H9 (cell line): Measurements from ENCODE around the gene SNRPA1. TPM values are rescaled to one million over a fixed set of nuclear protein-coding genes. Genes with fewer than 3 reads are reported as not detected.

Experiments used
- DNase-seq: peaks from one replicate; pipeline ENCODE4 v3.0.0-alpha.2; 2017
- H2AFZ ChIP-seq: one replicate; pipeline ENCODE4 v1.6.1; 2013; ENCODE audit warnings: mild to moderate bottlenecking, low read length, control low read depth, moderate library complexity
- H2AK5ac ChIP-seq: 2 replicates; pipeline ENCODE4 v1.6.1; 2013; ENCODE audit warnings: low read length, control low read depth, mixed read lengths; ENCODE audit not compliant: insufficient read length
- H2BK120ac ChIP-seq: one replicate; pipeline ENCODE4 v1.6.1; 2013; ENCODE audit warnings: low read depth, mild to moderate bottlenecking, low read length, control low read depth, inconsistent platforms; ENCODE audit not compliant: poor library complexity, severe bottlenecking
- H2BK12ac ChIP-seq: 2 replicates; pipeline ENCODE4 v1.6.1; 2013; ENCODE audit warnings: low read length, control low read depth, mixed read lengths, low read depth; ENCODE audit not compliant: insufficient read length
- H2BK15ac ChIP-seq: 2 replicates; pipeline ENCODE4 v1.6.1; 2013; ENCODE audit warnings: low read depth, low read length, control low read depth
- H2BK20ac ChIP-seq: one replicate; pipeline ENCODE4 v1.6.1; 2013; ENCODE audit warnings: low read depth, mild to moderate bottlenecking, low read length, control low read depth, inconsistent platforms; ENCODE audit not compliant: poor library complexity, severe bottlenecking
- H2BK5ac ChIP-seq: 2 replicates; pipeline ENCODE4 v1.6.1; 2013; ENCODE audit warnings: low read length, control low read depth, mixed read lengths; ENCODE audit not compliant: insufficient read length
- H3K14ac ChIP-seq: 2 replicates; pipeline ENCODE4 v1.6.1; 2013; ENCODE audit warnings: low read length, control low read depth; ENCODE audit not compliant: insufficient read depth
- H3K18ac ChIP-seq: 2 replicates; pipeline ENCODE4 v1.6.1; 2013; ENCODE audit warnings: low read depth, mild to moderate bottlenecking, mixed read lengths, low read length, control low read depth; ENCODE audit not compliant: insufficient read length
- H3K23ac ChIP-seq: 2 replicates; pipeline ENCODE4 v1.6.1; 2013; ENCODE audit warnings: low read length, control low read depth, mixed read lengths, low read depth; ENCODE audit not compliant: insufficient read length
- H3K23me2 ChIP-seq: 2 replicates; pipeline ENCODE4 v1.6.1; 2013; ENCODE audit warnings: low read depth, mild to moderate bottlenecking, mixed read lengths, low read length, control low read depth; ENCODE audit not compliant: insufficient read length, poor library complexity, severe bottlenecking
- H3K27ac ChIP-seq: 2 replicates; pipeline ENCODE4 v1.5.1; 2013; ENCODE audit warnings: low read length, control low read depth, mixed read lengths, low read depth; ENCODE audit not compliant: insufficient read length
- H3K27me3 ChIP-seq: 2 replicates; pipeline ENCODE4 v1.6.1; 2013; ENCODE audit warnings: low read length, control low read depth, inconsistent platforms; ENCODE audit not compliant: insufficient read depth
- H3K4ac ChIP-seq: 2 replicates; pipeline ENCODE4 v1.6.1; 2013; ENCODE audit warnings: low read depth, mild to moderate bottlenecking, control low read depth, inconsistent platforms, low read length, moderate library complexity
- H3K4me1 ChIP-seq: 2 replicates; pipeline ENCODE4 v1.6.1; 2013; ENCODE audit warnings: low read length, control low read depth, inconsistent platforms; ENCODE audit not compliant: insufficient read depth
- H3K4me2 ChIP-seq: 2 replicates; pipeline ENCODE4 v1.6.1; 2013; ENCODE audit warnings: low read length, control low read depth, mixed read lengths; ENCODE audit not compliant: insufficient read length, insufficient read depth
- H3K56ac ChIP-seq: 2 replicates; pipeline ENCODE4 v1.6.1; 2013; ENCODE audit warnings: low read depth, mild to moderate bottlenecking, mixed read lengths, low read length, control low read depth; ENCODE audit not compliant: insufficient read length
- H3K79me1 ChIP-seq: 2 replicates; pipeline ENCODE4 v1.6.1; 2013; ENCODE audit warnings: low read depth, mild to moderate bottlenecking, moderate library complexity, low read length, control low read depth, inconsistent platforms; ENCODE audit not compliant: insufficient read depth, poor library complexity, severe bottlenecking
- H3K79me2 ChIP-seq: 2 replicates; pipeline ENCODE4 v1.6.1; 2013; ENCODE audit warnings: low read length, control low read depth, inconsistent platforms; ENCODE audit not compliant: insufficient read depth
- H3K9ac ChIP-seq: 2 replicates; pipeline ENCODE4 v1.6.1; 2013; ENCODE audit warnings: low read length, control low read depth, mixed read lengths; ENCODE audit not compliant: insufficient read length; ENCODE audit errors: extremely low read depth
- H3K9me3 ChIP-seq: one replicate; pipeline ENCODE4 v1.6.1; 2013; ENCODE audit warnings: low read depth, low read length, inconsistent platforms; ENCODE audit not compliant: control insufficient read depth
- H3T11ph ChIP-seq: one replicate; pipeline ENCODE4 v1.6.1; 2013; ENCODE audit warnings: mild to moderate bottlenecking, low read length, control low read depth, inconsistent platforms
- H4K20me1 ChIP-seq: one replicate; pipeline ENCODE4 v1.6.1; 2013; ENCODE audit not compliant: control insufficient read depth, insufficient read length, insufficient read depth
- H4K5ac ChIP-seq: 2 replicates; pipeline ENCODE4 v1.6.1; 2013; ENCODE audit warnings: low read depth, mild to moderate bottlenecking, mixed read lengths, low read length, control low read depth; ENCODE audit not compliant: insufficient read length
- H4K8ac ChIP-seq: replicated peaks from 2 replicates; pipeline ENCODE4 v1.6.1; 2013; ENCODE audit warnings: low read length, control low read depth, mixed read lengths, low read depth; ENCODE audit not compliant: insufficient read length
- H4K91ac ChIP-seq: 2 replicates; pipeline ENCODE4 v1.6.1; 2013; ENCODE audit warnings: low read depth, mild to moderate bottlenecking, moderate library complexity, mixed read lengths, low read length, control low read depth; ENCODE audit not compliant: insufficient read length
- H3K27ac Mint-ChIP-seq, 3 experiments: 2 replicates in 2 of 3; 3 replicates in 1 of 3; pipeline ENCODE4 v1.8.0; 2020 to 2021; ENCODE audit warnings: mixed read lengths in 3 of 3, mild to moderate bottlenecking in 1 of 3, moderate library complexity in 1 of 3
- H3K27me3 Mint-ChIP-seq: 2 replicates; pipeline ENCODE4 v1.8.0; 2021; ENCODE audit warnings: low read depth, mild to moderate bottlenecking, moderate library complexity, mixed read lengths
- H3K36me3 Mint-ChIP-seq, 3 experiments: 2 replicates in 2 of 3; 3 replicates in 1 of 3; pipeline ENCODE4 v1.8.0; 2020 to 2021; ENCODE audit warnings: low read depth in 3 of 3, mixed read lengths in 3 of 3; ENCODE audit not compliant: insufficient read depth in 1 of 3
- H3K4me1 Mint-ChIP-seq, 2 experiments: 2 replicates each; pipeline ENCODE4 v1.8.0; 2020; ENCODE audit warnings: mixed read lengths in 2 of 2
- H3K4me3 Mint-ChIP-seq, 2 experiments: 2 replicates in 1 of 2; 3 replicates in 1 of 2; pipeline ENCODE4 v1.8.0; 2020 to 2021; ENCODE audit warnings: mild to moderate bottlenecking in 2 of 2, mixed read lengths in 2 of 2, moderate library complexity in 1 of 2
- H3K9me3 Mint-ChIP-seq, 2 experiments: 2 replicates in 1 of 2; 3 replicates in 1 of 2; pipeline ENCODE4 v1.8.0; 2020; ENCODE audit warnings: mild to moderate bottlenecking in 2 of 2, mixed read lengths in 2 of 2, moderate library complexity in 1 of 2
- WGBS: extraction: QIAGEN DNeasy Blood & Tissue Kit; methylation state at CpG from one replicate; pipeline ENCODE4 v1.1.7; 2013; ENCODE audit warnings: missing lambda C conversion rate, low lambda C conversion rate, mixed read lengths; ENCODE audit not compliant: insufficient read length; ENCODE audit errors: extremely low coverage; 5-methylcytosine and 5-hydroxymethylcytosine counted together
- total RNA-seq: library from RNA; stranded (reverse); gene quantifications from 2 replicates; pipeline ENCODE4 v1.2.1, GENCODE V29; 2021
- TF ChIP-seq, protein P1 (sequence below): fragments of 200-600 bp; sonication (generic); conservative IDR thresholded peaks from 3 replicates; pipeline ENCODE4 v1.8.0; 2021; ENCODE audit warnings: antibody characterized with exemption, mild to moderate bottlenecking

Gene SNRPA1
- total RNA-seq, 1 experiment from 2014 or later, result 145 TPM

DNA sequence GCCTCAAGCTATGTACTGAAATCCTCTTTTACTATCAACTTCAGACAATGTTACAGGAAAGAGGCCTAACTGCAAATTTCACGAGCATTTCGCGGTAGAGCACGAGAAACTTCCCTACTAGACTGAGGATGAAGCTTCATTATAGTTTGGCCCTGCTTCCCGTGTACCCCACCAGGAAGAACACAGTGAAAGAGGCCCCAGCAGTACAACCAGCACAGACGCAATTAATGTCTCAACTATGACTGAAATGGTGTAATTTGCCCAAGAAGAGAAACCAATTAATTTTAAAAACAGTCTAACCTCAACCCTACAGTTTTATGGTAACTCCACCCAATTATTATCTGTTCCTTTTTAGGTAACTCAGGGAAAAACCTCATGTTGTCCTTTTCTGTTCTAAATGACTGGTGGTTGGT is 55.3 kb downstream of the SNRPA1 start:
- H3K4me1 Mint-ChIP-seq, result peaks cover 44 to 47% of the 10 kb centered on the region in 2 experiments
- Histone ChIP-seq H2BK20ac (no peak overlapping the region), H3K9me3 (no peaks in the 10 kb centered on the region), H4K91ac (no peak overlapping the region), H3K23ac (no peak overlapping the region), H3K79me1 (peaks cover 6% of the 10 kb centered on the region), H3K27me3 (no peaks in the 10 kb centered on the region), H3K4me2 (no peak overlapping the region), H3K23me2 (no peaks in the 10 kb centered on the region), H3K79me2 (peaks cover 70% of the 10 kb centered on the region), H4K5ac (no peak overlapping the region), H2BK15ac (no peak overlapping the region), H3T11ph (no peak overlapping the region), H2BK12ac (no peak overlapping the region), H3K9ac (no peak overlapping the region), H3K4me1 (peaks cover 11% of the 10 kb centered on the region), H2BK5ac (no peak overlapping the region), H4K8ac (no peak overlapping the region), H3K27ac (no peak overlapping the region), H3K56ac (no peak overlapping the region), H2AK5ac (no peak overlapping the region), H3K18ac (no peak overlapping the region), H3K14ac (no peak overlapping the region), H3K4ac (no peak overlapping the region), H4K20me1 (peaks cover 5% of the 10 kb centered on the region), H2AFZ (no peak overlapping the region), H2BK120ac (no peak overlapping the region)
- peaks cover 11 to 17% (median 14%) of the 10 kb centered on the region in 3 experiments; a peak in 6 of 7 replicates for H3K36me3 Mint-ChIP-seq
- H3K27ac Mint-ChIP-seq, result peak overlapping the region in 1 of 3 experiments; percentile 69; a peak in 2 of 7 replicates
- no peak for DNase-seq
- WGBS, result no CpG with 5 or more reads among the region's 6 CpGs
- no peaks in the 10 kb centered on the region for H3K9me3 Mint-ChIP-seq
- H3K27me3 Mint-ChIP-seq, result no peaks in the 10 kb centered on the region
- TF ChIP-seq, protein P1, sequence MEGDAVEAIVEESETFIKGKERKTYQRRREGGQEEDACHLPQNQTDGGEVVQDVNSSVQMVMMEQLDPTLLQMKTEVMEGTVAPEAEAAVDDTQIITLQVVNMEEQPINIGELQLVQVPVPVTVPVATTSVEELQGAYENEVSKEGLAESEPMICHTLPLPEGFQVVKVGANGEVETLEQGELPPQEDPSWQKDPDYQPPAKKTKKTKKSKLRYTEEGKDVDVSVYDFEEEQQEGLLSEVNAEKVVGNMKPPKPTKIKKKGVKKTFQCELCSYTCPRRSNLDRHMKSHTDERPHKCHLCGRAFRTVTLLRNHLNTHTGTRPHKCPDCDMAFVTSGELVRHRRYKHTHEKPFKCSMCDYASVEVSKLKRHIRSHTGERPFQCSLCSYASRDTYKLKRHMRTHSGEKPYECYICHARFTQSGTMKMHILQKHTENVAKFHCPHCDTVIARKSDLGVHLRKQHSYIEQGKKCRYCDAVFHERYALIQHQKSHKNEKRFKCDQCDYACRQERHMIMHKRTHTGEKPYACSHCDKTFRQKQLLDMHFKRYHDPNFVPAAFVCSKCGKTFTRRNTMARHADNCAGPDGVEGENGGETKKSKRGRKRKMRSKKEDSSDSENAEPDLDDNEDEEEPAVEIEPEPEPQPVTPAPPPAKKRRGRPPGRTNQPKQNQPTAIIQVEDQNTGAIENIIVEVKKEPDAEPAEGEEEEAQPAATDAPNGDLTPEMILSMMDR, result no peak
- no peak overlapping the region for H3K4me3 Mint-ChIP-seq
